ENCODE data around the gene MKX.

The MKX gene

GRCh38 chr10:27709304-27709703 lies 36.3 kb downstream of the MKX start:
- no peak for DNase-seq
- Histone ChIP-seq H3K36me3 (no peaks in the 10 kb centered on the region), H3K4me1 (no peaks in the 10 kb centered on the region), H3K9me3 (no peaks in the 10 kb centered on the region), H3K4me3 (ENCODE audit: low read depth, low read length) (no peak overlapping the region), H3K27me3 (no peaks in the 10 kb centered on the region; the same call in 1 of the 2 replicates)
- no peak for TF ChIP-seq CTCF (IDR thresholded peaks at IDR 0.05; ENCODE audit: low read depth, low read length)

GRCh38 chr10:27701938-27702537 lies 43.6 kb downstream of the MKX start:
- no peak for TF ChIP-seq CTCF (IDR thresholded peaks at IDR 0.05; ENCODE audit: low read depth, low read length)
- Histone ChIP-seq H3K4me1 (no peaks in the 10 kb centered on the region), H3K4me3 (ENCODE audit: low read depth, low read length) (no peak overlapping the region), H3K36me3 (no peaks in the 10 kb centered on the region), H3K9me3 (no peaks in the 10 kb centered on the region), H3K27me3 (peaks cover 10% of the 10 kb centered on the region; the same call in 1 of the 2 replicates)
- no peak for DNase-seq

GRCh38 chr10:27699776-27700175 lies 45.8 kb downstream of the MKX start:
- DNase-seq, result no peak
- TF ChIP-seq CTCF (IDR thresholded peaks at IDR 0.05; ENCODE audit: low read depth, low read length), result no peak
- H3K36me3 ChIP-seq, result no peaks in the 10 kb centered on the region
- H3K4me3 ChIP-seq (ENCODE audit: low read depth, low read length), result no peak overlapping the region
- peaks cover 10% of the 10 kb centered on the region; the same call in 1 of the 2 replicates for H3K27me3 ChIP-seq
- H3K9me3 ChIP-seq, result no peaks in the 10 kb centered on the region
- H3K4me1 ChIP-seq, result no peaks in the 10 kb centered on the region

- no peak for DNase-seq
- Histone ChIP-seq H3K36me3 (no peaks in the 10 kb centered on the region), H3K9me3 (no peaks in the 10 kb centered on the region), H3K27me3 (peaks cover 10% of the 10 kb centered on the region; the same call in 1 of the 2 replicates), H3K4me3 (ENCODE audit: low read depth, low read length) (no peak overlapping the region), H3K4me1 (no peaks in the 10 kb centered on the region)
- no peak for TF ChIP-seq CTCF (IDR thresholded peaks at IDR 0.05; ENCODE audit: low read depth, low read length)
These were observed 46.7 kb downstream of the MKX start for GRCh38 chr10:27698961-27699360.

GRCh38 chr10:27696466-27696865 lies 49.2 kb downstream of the MKX start:
- TF ChIP-seq CTCF (IDR thresholded peaks at IDR 0.05; ENCODE audit: low read depth, low read length), result no peak
- Histone ChIP-seq H3K27me3 (peaks cover 10% of the 10 kb centered on the region; the same call in 1 of the 2 replicates), H3K36me3 (no peaks in the 10 kb centered on the region)

GRCh38 chr10:27695706-27696105 lies 49.9 kb downstream of the MKX start:
- Histone ChIP-seq H3K4me1 (no peaks in the 10 kb centered on the region), H3K9me3 (no peaks in the 10 kb centered on the region), H3K36me3 (no peaks in the 10 kb centered on the region), H3K4me3 (ENCODE audit: low read depth, low read length) (no peak overlapping the region), H3K27me3 (peaks cover 10% of the 10 kb centered on the region; the same call in 1 of the 2 replicates)
- no peak for DNase-seq
- TF ChIP-seq CTCF (IDR thresholded peaks at IDR 0.05; ENCODE audit: low read depth, low read length), result no peak

More at GRCh38 chr10:27696466-27696865, 49.2 kb downstream of the MKX start:
- Histone ChIP-seq H3K4me3 (ENCODE audit: low read depth, low read length) (no peak overlapping the region), H3K4me1 (no peaks in the 10 kb centered on the region), H3K9me3 (no peaks in the 10 kb centered on the region)
- no peak for DNase-seq
